HG02642 (cell line): ENCODE data around the gene ZFTA.

Experiments
- ATAC-seq: cut with Tn5 transposase; IDR thresholded peaks from one replicate; pipeline ENCODE4 v1.9.1; 2021; ENCODE audit warnings: mild to moderate bottlenecking; ENCODE audit not compliant: unreplicated experiment, poor library complexity

The ZFTA gene

DNA sequence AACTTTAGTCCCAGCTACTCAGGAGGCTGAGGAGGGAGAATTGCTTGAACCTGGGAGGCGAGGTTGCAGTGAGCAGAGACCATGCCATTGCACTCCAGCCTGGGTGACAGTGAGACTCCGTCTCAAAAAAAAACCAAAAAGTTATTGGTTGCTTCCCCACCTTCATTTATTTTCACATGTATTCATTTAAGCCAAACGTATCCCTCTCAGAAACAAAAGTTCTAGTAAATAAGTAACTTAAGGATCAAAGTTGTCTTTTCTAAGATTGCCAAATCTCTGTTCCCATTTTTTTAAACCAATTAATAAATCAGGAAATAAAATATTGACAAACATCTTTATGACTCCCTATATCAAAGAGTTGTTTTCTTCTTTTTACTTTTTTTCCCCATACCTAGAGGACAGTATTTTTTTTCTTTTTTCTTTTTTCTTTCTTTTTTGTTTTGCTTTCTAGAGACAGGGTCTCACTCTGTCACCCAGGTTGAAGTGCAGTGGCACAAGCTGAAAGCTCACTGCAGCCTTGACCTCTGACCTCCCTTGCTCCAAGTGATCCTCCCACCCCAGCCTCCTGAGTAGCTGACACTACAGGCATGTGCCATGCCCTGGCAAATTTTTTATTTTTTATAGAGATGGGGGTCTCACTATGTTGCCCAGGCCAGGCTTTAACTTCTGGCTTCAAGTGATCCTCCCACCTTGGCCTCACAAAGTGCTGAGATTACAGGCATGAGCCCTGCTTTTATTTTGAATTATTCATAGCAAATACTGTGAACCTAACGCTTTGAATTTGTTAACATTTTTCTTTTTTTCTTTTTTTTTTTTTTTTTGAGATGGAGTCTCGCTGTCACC lies 11.4 kb downstream of the ZFTA start:
- no peak for ATAC-seq

DNA sequence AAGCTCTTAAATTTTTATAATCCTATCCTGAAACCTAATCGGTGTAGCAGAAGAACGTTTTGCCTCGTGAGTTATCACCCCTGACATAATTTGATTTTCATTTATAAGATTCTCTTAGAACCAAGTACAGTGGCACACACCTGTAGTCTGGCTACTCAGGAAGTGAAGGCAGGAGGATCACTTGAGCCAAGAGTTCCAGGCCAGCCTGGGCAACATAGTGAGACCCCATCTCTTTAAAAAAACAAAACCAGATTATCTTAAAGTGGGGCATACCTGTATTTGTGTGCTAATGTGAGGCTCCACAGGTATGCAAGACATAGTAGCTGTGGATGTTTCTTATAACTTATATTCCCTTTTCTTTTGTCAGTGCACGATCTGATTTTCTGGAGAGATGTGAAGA lies 19.0 kb downstream of the ZFTA start:
- no peak for ATAC-seq

DNA sequence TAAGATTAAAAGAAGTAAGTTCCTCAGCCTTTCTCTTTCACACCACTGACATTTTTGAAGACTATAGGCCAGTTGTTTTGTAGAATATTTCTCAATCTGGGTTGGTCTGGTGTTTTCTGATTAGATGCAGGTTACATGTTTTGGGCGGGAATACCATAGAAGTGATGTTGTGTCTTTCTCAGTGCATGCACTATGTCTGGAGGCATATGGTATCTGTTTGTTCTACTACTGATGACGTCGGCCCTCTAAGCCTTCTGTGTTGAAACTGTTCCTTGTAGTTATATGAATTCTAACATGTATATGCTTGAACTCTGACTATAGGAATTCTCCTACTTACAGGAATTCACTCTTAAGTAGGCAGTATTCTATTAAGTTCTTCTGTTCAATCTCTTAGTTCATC lies 21.6 kb downstream of the ZFTA start:
- no peak for ATAC-seq

DNA sequence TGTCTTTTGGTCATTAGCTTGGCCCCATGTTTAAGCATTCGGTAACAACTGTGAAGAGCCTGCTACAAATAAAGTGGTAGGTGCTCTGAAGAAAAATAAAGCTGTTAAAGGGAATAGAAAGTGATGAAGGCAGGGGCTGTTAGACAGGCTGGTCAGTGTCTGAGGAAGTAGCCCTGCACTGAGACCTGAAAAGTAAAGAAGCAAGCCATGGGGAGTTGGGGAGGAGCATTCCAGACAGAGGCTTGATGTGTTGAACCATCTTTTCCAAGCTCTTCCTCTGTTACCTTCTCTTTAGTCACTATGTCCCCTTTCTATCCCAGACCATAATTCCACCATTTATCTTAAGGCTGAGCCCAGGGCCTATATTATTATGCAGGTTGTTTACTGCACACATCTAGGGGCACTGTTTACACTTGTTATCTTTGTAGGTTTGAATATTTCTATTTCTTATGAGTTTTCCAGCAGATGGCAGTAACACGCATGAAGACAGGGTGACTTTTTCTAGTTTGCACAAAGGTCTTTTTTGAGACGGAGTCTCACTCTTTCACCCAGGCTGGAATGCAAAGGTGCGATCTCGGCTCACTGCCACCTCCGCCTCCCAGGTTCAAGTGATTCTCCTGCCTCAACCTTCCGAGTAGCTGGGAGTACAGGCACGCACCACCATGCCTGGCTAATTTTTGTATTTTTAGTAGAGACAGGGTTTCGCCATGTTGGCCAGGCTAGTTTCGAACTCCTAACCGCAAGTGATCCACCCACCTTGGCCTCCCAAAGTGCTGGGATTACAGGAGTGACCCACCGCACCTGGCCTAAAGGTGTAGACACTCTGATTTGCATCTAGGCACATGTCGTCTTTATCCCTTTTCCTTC lies 23.0 kb downstream of the ZFTA start:
- no peak for ATAC-seq

DNA sequence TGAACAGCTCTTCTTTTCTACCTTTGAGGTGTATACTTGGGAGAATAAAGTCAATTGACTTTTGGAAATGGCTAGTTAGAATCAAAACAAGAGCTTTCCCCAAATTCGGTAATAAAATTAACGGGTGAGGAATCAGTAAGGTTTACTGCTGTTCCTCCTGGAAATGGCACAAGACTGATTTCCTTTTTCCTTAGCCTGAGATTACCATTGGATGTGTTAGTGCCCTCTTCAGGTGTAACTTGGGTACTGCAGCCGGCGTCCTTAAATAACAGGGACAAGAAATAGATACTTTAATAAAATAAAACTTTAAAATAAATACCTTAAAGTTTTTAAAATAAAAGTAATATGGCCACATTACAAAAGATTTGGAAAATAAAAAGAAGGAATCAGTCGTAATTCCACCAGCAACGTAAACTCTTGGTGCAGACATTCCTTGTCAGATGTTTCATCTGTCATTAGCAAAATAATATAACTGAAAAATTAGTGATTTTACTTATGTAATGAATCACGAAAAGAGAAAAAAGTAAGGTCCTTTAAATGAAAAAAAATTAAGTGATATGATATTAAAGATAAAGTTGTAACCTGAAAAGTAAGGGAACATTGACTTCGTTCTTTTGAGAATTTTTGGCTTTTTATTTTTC lies 29.7 kb downstream of the ZFTA start:
- no peak for ATAC-seq

DNA sequence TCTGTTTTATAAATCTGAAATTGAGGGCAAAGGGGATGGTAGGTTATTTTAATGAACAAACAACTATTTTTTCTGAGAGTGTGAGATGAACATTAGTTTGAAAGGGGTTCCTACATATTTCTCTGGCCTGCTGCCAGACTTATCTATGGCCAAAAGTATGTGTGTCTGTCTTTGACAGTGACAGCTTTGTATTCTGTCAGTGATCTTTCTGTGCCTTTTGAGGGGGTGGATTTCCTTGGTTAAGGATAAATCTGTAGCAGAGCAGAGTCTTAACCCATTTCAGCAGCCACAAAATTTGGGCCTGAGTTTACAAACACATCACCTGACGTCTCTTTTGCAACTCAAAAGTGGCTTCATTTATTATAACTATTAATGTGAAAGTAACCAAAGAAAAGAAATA lies 30.9 kb downstream of the ZFTA start:
- ATAC-seq, result no peak

DNA sequence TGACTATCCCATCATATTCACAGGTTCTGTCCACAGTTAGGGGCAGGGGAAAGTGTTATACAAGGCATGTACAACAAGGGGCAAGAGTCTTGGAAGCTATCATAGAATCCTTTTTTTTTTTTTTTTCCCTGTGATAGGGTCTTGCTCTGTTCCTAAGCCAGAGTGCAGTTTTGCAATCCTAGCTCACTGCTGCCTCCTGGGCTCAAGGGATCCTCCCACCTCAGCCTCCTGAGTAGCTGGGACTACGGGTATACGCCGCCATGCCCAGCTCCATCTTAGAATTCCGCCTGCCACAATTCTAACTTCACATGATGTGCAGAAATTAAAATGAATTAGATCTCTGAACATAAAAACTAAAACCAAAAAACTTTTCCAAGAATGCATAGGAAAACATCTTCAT lies 31.7 kb downstream of the ZFTA start:
- no peak for ATAC-seq

DNA sequence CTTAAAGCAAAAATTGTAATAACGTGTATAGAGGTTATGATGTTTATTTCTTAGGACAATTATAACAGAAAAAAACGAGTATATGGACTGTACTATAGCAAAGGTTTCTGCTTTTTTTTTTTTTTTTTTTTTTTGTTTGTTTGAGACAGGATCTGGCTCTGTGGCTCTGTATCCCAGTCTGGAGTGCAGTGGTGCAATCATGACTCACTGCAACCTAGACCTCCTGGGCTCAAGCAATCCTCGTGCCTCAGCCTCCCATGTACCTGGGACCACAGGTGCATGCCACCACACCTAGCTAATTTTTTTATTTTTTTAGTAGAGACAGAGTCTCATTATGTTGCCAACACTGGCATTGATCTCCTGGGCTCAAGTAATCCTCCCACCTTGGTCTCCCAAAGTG lies 39.2 kb downstream of the ZFTA start:
- ATAC-seq, result no peak

DNA sequence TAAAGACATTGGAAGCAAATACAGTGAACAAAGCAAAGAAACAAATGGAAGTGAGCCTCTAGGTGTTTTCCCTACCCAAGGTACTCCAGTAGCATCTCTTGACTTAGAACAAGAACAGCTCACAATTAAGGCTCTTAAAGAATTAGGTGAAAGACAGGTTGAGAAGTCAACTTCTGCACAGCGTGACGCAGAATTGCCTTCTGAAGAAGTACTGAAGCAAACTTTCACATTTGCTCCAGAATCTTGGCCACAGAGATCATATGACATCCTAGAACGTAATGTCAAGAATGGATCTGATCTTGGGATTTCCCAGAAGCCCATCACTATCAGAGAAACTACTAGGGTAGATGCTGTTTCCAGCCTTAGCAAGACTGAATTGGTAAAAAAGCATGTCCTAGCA lies 48.0 kb downstream of the ZFTA start:
- no peak for ATAC-seq

DNA sequence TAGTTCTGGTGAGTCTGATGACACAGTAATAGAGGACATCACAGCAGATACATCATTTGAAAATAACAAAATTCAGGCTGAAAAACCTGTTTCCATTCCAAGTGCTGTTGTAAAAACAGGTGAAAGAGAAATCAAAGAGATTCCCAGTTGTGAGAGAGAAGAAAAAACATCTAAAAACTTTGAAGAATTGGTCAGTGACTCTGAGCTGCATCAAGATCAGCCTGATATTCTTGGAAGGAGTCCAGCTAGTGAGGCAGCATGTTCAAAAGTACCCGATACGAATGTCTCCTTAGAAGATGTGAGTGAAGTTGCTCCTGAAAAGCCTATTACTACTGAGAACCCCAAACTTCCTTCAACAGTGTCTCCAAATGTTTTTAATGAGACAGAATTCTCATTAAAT lies 48.6 kb downstream of the ZFTA start:
- ATAC-seq, result no peak

DNA sequence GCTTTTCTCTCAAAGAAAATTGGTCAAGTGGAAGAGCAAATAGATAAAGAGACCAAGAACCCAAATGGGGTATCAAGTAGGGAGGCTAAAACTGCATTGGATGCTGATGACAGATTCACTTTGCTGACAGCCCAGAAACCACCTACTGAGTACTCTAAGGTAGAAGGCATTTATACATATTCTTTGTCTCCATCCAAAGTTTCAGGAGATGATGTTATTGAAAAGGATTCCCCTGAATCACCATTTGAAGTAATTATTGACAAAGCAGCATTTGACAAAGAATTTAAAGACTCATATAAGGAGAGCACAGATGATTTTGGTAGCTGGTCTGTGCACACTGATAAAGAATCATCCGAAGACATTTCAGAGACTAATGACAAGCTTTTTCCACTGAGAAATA lies 49.6 kb downstream of the ZFTA start:
- no peak for ATAC-seq
